Measurements from ENCODE around the gene PLA2G2F. TPM values are rescaled to one million over a fixed set of nuclear protein-coding genes. Genes with fewer than 3 reads are reported as not detected.
A peak's percentile ranks its signal among the peaks of the same experiment; 100 is the strongest.
"Not testable (repeated sequence)": the region's sequence is repeated elsewhere in the genome, so short reads cannot be mapped to it uniquely, and the experiment has no call there.

The PLA2G2F gene
- total RNA-seq, 1 experiment from 2014 or later, result not detected

DNA sequence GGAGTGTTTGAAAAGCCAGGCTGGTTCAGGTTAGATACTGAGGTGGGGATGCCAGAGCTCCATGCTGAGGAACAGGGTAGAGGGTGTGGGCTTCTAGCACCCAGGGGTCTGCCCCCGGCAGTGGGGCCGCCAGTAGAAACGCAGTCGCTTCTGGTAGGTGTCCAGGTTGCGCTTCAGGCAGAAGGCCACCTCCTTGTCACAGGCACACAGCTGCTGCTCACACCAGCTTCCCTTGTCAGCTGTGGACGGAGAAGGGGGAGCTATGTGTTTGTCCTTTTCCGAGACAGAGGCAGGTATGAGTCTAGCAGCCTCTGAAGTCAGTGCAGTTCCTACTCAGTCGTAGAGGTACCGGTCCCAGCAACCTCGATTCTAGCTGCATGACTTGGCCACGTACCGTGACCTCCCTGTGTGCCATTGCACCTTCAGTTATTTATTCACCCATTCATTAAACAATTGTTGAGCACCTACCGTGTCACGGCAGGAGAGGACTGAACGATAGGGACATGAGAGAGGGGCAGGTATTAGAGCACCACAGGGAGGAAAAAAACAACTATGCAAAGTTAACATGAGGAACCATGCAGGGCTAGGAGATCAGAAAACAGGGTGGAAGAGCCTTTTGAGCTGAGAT, 25.0 kb upstream of the PLA2G2F start:
- DNase-seq (ENCODE audit: low read depth), result no peak

DNA sequence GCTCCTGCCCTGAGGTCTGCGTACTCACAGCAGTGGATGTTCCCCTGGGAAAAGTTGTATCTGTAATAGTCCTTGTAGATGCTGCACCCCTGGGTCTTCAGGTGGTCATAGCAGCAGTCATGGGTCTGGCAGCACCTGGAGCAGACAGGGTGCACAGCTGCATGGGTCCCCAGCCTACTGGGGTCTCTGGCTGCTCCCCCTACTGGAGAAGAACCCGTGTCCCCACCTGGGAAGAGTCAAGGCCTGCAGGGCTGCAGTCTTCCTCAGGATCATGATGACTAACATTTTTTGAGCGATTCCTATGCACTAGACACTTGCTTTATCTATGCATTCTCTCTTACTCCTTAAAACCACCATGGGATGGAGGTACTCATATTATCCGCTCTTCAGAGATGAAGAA, 23.6 kb upstream of the PLA2G2F start:
- DNase-seq (ENCODE audit: low read depth), result no peak

DNA sequence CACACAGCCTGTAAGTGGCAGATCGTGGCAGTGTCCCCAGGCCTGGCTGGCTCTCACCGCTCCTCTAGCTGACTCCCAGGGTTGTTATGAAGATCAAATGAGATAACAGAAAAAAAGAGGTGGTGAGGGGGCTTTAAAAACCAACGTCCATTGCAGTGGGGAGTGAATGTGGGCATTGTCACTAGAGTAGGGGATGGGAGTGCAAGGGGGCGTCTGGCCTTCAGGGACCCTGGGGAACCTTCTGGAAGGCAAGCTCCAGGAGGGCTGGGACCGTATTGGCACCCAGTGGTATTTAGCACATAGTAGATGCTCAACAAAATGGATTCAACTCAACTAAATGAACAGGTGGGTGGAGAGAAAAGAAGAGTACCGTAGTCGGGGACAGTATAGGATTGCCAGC, 23.2 kb upstream of the PLA2G2F start:
- DNase-seq (ENCODE audit: low read depth), result no peak

DNA sequence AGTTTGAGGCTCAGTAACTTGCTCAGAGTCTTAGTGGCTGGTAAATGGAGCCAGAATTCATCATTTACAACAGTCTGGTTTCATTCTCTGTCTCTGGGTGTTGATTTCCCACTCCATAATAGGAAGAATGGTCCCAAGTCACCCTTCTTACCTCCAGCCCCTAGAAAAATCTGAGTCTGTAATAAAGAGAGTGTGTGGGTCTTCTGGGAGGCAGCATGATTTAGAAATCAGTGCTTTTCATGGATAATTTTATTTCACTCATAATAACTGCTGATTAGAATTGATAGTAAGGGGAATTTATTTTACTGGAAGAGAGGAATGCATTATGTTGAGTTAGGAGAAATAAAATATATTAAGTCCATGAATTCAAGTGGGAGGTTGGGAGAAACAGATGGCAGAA, 21.9 kb upstream of the PLA2G2F start:
- DNase-seq (ENCODE audit: low read depth), result no peak

DNA sequence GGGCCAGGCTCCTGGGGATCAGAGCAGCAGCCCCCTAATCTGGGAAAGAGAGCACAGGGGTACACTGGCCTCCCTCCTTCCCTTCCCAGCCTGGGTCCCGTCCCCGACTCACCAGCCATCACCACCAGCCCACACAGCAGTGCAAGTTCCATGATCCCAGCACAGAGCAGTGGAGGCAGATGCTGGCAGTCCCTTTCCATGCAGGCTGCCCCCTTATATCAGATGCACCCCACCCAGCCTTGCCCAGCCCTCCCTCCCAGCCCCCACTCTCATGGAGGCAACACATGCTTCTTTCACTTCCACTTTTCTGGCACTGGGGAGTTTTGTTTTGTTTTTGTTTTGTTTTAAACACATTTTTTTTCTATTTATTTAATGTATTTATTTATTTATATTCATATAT, 19.8 kb upstream of the PLA2G2F start, which contains the start of gene PLA2G2D:
Gene PLA2G2D (minus strand): TSS at position 190 of the 400 bp plus-strand sequence. CDS start 38 bp downstream, at position 152.
- DNase-seq (ENCODE audit: low read depth), result no peak

DNA sequence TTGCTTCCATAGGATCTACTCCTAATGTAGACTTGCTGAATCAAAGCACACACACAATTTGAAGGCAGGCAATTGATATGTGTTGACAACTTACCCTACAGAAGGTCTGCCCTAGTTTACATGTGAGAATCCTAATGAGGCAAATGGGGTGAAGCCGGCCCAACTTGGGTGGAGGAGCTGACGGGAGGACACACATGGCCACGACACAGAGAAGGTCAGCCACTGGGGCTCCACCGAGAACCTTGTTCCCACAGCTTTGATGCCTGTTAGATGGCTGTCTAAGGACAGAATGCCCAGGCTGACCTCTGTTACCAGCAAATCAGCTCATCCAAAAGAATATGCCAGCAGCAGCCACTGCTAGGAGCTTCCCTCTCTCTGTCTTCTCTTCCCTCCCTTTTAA, 18.3 kb upstream of the PLA2G2F start:
- no peak for DNase-seq (ENCODE audit: low read depth)

DNA sequence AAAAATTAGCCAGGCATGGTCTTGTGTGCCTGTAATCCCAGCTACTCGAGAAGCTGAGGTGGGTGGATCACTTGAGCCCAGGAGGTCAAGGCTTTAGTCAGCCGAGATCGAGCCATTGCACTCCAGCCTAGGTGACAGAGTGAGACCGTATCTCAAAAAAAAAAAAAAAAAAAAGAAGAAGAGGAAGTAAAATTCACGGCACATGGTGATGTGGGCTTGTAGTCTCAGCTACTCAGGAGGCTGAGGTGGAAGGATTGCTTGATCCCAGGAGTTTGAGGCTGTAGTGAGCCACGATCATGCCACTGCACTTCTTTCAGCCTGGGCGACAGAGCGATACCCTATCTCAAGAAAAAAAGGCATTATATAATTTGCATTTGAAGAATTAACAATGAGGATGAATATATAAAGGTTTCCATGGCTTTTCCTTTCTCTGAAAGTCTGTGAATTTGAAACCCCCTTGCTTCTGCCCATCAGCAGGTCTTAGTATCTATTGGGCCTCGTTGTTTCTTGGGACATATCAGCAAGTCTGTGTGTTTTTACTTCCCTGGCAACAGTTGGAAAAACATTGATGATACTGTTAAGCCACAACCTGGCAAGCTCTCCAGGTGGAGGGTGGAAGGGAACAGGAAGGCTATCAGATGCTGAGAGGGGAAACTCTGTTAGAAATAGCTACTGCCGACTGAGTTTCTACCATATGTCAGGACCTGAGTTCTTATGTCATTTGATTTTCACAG, 15.2 kb upstream of the PLA2G2F start:
- DNase-seq (ENCODE audit: low read depth), result peak; percentile 65

DNA sequence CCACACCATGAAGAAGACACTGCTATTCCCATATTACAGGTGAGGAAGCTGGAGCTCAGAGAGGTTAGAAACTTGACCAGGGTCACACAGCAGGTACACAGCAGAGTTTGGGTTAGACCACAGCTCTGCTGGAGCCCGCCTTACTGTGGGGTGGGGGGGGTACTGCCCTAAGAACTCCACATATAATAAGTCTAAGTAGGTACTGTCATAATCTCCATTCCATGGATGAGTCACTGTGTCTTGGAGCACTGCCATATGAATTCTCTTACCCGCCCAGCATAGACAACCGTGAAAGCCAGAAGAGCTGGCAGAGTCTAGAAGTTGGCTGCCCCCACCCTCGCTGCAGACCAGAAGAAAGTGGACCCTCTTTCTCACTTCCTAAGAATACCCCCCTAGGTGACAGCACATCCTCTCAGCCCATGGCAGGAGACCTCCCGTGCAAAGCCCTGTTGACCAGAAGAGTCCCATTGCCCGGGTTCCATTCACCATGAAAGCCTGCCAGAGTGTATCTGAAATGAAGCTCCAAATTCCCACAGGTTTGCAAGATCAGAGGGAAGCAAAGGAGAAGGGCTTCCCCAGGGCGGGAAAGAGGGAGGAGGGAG, 14.6 kb upstream of the PLA2G2F start:
- DNase-seq (ENCODE audit: low read depth), result peak; percentile 95

DNA sequence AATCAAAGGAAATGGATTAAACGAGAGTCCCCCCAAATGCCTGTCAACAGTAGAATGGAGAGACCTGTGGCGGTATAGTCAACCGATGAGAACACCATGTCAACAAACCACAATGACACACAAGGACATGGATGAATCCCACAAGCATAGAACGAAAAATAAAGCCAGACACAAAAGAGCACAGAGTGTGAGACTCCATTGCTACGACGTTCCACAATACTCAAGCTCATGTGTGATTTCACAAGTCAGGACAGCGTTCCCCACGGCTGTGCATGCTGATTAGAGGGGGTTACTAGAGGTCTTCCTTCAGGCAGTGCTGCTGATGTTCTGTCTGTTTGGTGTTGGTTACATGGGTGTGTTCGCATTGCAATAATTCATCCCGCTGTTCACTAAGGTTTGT, 14.0 kb upstream of the PLA2G2F start:
- DNase-seq (ENCODE audit: low read depth), result peak; percentile 41

DNA sequence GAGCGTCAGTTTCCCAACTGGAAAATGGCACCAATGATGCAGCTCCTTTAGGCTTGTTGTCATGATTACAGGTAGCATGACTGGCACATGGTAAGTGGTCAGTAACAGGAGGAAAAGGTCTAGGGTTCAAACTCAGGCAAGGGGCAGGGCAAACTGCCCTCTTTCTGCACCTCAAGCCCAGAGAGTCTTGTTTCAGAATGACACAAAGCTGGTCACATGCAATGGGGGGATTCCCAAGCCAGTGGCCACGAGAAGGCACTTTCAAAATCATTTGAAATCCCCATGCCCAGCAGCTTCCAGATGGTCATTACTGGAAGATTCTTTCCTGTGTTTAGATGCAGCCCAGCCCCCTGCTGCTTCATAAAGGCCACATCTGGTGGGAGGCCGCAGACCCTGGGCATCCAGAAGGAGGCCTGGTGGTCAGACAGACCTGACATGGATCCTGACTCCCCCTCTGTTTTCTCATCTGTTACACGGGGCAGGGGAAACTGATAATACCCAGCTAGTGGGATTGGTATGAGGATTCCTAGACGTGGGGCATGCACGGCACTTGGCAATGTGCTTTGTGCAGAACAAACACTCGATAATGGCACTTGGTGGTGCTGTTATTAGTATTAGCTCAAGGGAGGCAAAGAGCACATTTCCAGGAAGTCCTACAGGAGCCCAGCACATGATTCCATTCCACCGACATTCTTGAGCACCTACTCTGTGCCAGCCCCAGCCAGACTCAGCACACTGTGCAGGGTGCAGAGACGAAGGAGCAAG, 12.9 kb upstream of the PLA2G2F start:
- no peak for DNase-seq (ENCODE audit: low read depth)

DNA sequence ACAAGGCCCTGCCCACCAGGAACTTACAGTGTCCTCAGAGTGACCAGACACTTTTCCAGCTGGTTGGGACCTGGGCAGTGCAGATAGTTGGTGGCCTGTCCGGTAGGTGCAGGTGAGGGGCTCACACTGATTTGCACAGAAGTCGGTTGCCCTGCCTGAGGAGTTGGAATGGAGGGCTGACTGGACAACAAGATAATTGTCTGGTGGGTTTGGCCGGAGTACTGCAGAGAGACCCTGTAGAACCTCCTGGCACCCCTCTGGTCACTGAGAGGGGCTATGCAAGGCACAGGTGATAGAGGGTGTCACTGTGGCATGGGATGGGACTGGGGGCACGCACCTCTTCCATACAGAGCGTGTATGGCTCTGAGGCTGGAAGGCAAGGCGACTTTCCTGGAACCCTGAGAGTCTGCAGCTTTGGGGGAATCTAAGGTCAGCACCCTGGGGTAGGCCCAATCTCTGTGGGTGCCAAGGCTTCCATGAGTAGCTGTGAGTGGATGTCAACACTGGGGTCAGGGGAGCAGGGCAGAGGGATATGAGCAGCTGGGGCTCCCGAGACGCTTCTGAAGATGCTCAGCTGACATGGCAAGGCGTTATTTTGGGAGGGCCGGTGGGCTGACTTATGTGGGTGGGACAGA, 12.2 kb upstream of the PLA2G2F start:
- no peak for DNase-seq (ENCODE audit: low read depth)

DNA sequence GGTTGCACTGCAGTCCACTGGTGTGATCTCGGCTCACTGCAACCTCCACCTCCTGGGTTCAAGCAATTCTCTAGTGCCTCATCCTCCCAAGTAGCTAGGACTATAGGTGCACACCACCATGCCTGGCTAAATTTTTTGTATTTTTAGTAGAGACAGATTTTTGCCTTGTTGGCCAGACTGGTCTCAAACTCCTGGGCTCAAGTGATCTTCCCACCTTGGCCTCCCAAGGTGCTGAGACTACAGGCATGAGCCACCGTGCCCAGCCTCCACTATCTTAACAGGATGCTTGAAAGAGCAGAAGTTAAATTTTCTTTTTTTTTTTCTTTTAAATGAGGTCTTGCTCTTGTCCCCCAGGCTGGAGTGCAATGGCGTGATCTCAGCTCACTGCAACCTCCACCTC, 8.6 kb upstream of the PLA2G2F start:
- DNase-seq (ENCODE audit: low read depth), result not testable (repeated sequence)

DNA sequence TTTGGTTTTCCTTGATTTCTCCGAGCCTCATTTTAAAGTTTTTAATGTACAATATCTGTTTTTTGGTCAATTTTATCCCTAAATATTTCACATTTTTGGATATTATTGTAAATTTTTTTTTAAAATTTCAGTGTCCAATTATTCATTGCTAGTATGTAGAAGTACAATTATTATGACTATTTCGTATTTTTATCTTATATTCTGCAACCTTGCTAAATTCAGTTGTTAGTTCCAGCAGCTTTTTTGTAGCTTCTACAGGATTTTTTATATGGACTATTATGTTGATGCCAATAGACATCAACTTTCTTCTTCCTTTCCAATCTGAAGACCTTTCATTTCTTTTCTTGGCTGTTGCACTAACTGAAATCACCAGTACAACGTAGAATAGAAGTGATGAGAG, 4.1 kb upstream of the PLA2G2F start:
- DNase-seq (ENCODE audit: low read depth), result no peak

DNA sequence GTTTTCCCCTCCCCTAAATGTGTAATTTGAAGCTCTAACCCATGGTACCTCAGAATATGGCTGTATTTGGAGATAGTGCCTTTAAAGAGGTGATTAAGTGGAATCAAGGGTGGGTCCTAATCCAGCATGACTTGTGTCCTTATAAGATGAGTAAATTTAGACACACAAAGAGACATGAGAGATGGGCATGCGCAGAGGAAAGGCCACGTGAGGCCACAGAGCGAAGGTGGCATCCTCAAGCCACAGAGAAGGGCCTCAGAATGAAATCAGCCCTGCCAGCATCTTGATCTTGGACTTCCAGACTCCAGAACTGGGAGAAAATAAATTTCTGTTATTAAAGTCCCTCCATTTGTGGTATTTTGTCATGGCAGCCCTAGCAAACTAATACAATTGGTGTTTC, 2.9 kb upstream of the PLA2G2F start:
- DNase-seq (ENCODE audit: low read depth), result no peak

DNA sequence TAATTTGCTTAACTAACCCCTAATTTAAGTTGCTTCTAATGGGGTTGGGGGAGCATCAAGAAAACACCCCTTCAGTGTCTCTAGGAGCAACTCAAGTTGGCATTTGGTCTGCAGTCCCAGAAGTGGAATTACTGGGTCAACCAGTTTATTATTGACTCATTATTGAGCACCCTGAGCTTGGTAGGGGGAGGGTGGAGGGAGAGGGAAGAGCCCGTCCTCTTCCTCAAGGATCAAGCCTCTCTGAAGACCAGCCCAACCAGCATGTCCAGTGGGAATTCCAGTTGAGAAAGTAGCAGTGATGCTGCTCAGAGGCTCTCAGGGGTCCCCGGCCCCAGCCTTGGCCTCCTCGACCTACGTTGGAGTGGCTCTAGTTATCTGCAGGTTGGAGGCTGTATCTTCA, 2.1 kb upstream of the PLA2G2F start:
- DNase-seq (ENCODE audit: low read depth), result no peak

DNA sequence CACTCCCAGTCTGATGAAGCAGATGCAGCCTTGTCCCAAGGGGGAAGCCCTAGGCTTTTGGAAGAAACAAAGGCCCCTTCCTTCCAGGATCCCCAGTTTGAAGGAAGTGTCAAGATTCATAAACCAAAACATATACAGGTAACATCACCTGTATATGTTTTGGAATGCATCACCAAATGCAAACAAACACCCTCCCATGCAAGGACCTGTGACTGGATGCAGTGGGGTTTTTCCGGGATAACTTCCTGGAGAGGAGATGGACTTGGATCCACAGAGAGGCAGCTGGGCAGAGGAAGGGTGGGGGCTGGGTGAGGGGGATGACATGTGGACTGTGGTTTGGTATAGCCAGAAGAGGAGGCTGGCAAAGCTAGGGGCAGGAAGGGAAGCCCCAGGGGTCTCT, 1.5 kb upstream of the PLA2G2F start:
- no peak for DNase-seq (ENCODE audit: low read depth)

DNA sequence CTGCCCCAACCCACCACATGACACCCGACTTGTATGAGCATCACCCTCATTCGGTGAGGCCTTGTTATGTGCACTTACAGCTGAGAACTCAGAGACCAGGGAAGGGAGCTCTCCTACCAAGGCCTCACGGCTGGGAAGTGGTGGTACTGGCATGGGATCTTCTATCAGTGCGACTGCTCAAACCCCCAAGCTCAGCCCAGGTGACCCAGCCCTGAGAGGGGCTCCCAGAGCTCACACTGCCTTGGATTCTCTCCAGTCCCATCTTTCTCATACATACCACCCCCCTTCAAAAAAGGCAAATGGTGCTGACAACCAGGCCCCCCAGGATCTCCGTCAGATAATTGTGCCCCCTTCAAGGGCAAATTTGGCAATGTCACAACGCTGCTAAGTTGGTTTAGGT, 777 bp upstream of the PLA2G2F start:
- DNase-seq (ENCODE audit: low read depth), result no peak

DNA sequence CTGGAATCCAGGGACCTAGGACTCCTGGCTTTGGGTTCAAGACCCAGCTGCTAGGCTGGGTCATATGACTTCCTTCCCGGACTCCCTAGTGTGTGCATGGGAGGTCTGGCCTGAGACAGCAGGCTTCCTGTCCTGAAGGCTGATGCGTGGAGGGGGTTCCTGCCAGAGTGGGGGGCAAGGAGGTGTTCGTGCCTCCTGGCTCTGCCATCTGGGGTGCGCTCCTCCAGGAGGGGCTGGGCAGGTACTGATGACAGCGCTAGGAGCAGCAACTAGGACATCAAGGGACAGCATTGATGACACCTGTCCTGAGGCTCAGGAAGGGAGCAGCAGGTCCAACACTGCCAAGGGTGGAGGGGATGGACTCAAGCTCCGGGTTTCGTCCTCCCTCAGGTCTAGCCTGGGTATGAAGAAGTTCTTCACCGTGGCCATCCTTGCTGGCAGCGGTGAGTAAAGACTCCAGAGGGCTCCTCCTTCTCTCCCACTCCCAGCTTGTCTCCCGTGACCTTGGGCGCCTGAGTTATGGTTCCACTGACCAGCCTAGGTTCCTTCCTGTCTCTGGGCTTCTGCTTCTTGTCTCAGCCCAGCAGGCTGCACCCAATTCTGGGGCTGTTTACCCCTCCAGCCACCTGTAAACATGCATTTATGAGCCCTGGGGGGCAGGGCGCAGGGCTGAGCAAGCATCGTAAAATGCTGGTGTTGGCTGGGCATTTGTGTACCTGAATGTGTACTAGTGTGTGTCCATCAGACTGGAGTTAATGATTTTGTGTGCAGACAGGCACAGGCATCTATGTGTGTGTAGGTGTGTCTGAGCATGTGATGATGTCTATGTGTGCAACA, 871 bp downstream of the PLA2G2F start:
- no peak for DNase-seq (ENCODE audit: low read depth)

DNA sequence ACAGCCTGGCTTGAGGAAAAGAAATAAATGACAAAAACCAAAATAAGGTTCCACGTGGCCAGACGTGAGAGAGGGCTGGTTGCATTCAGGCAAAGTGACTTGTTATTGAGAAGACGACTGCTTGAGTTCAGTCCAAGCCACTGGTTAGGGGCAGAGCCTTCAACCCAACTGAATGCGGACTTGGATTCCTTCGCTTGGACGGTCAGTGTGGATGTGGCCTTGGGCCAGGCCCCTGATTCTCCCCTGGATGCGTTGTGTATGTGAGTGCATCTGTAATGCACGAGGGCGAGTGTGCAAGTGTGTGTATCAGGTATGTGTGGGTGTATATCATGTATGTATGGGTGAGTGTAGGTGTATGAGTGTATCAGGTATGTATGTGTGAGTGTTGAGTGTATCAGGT, 1.9 kb downstream of the PLA2G2F start:
- DNase-seq (ENCODE audit: low read depth), result no peak

DNA sequence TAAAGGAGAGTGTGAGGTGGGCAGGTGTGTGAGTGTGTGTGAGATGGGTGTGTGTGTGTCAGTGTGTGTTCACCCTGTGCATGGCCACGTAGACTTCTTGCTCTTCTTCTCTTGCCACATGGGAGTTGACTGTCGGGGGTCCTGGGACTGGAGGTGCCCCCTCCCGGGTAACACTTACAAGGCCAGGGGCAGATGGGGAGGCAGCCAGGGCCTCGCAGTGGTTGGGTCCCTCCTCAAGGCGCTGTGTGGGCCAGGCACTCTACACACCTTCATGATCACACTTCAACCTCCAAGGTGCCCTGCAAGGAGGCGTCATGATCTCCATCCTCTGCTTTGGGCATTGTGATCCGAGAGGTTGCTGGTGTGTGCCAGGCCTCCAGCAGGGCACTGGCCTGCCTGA, 2.3 kb downstream of the PLA2G2F start:
- no peak for DNase-seq (ENCODE audit: low read depth)
